Measurements from ENCODE around the gene ALDH1L1. TPM values are rescaled to one million over a fixed set of nuclear protein-coding genes. Genes with fewer than 3 reads are reported as not detected.
"Not testable (repeated sequence)": the region's sequence is repeated elsewhere in the genome, so short reads cannot be mapped to it uniquely, and the experiment has no call there.

Gene ALDH1L1
- total RNA-seq, 3 donors from 2014 or later = 0.10 to 0.29 TPM; not detected in 1

DNA sequence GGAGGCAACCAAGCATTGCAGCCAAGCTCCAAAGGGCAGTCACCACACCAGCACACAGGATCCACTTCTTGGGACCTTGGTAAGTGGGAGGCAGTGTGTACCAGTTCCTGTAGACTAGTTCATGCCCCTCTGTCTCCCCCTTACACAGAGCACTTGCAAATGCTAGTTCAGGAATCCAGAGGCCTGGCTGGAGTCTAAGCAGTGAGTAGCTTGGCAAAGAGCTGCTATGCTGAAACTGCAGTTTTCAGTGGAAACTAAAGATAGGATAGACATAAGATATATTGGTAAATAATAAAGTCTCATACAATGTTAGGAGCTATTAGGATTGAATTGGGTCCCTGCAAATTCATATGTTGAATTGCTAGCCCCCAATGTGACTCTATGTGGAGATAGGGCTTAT is 82.6 kb downstream of the ALDH1L1 start:
- Mint-ChIP-seq H3K4me3 (no peak overlapping the region), H3K4me1 (ENCODE audit: low read depth) (no peaks in the 10 kb centered on the region), H3K27me3 (ENCODE audit: low read depth) (peaks cover 4% of the 10 kb centered on the region), H3K9me3 (peaks cover 20% of the 10 kb centered on the region), H3K36me3 (ENCODE audit: insufficient read depth) (peaks cover 5% of the 10 kb centered on the region)
- ATAC-seq (no peak), DNase-seq (no peak)

DNA sequence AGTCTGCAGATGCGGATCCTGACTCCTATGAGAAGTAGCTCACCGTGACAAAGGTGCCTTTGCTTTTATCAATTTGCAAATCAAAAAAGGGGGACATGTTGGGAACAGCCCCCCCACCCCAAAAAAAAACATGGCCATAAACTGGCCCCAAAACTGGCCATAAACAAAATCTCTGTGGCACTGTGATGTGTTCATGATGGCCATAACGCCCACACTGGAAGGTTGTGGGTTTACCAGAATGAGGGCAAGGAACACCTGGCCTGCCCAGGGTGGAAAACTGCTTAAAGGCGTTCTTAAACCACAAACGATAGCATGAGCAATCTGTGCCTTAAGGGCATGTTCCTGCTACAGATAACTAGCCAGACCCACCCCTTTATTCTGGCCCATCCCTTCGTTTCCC is 84.1 kb downstream of the ALDH1L1 start:
- DNase-seq; ATAC-seq; H3K36me3 Mint-ChIP-seq (ENCODE audit: insufficient read depth); H3K4me3 Mint-ChIP-seq; H3K27me3 Mint-ChIP-seq (ENCODE audit: low read depth); H3K4me1 Mint-ChIP-seq (ENCODE audit: low read depth): not testable (repeated sequence)
- peaks cover 24% of the 10 kb centered on the region for H3K9me3 Mint-ChIP-seq

DNA sequence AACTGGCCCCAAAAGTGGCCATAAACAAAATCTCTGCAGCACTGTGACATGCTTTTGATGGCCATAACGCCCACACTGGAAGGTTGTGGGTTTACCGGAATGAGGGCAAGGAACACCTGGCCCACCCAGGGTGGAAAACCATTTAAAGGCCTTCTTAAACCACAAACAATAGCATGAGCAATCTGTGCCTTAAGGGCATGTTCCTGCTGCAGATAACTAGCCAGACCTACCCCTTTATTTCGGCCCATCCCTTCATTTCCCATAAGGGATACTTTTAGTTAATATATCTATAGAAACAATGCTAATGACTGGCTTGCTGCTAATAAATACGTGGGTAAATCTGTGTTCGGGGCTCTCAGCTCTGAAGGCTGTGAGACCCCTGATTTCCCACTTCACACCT is 88.3 kb downstream of the ALDH1L1 start:
- not testable (repeated sequence) for ATAC-seq; H3K4me1 Mint-ChIP-seq (ENCODE audit: low read depth); H3K27me3 Mint-ChIP-seq (ENCODE audit: low read depth); DNase-seq; H3K4me3 Mint-ChIP-seq; H3K36me3 Mint-ChIP-seq (ENCODE audit: insufficient read depth)
- peaks cover 18% of the 10 kb centered on the region for H3K9me3 Mint-ChIP-seq

DNA sequence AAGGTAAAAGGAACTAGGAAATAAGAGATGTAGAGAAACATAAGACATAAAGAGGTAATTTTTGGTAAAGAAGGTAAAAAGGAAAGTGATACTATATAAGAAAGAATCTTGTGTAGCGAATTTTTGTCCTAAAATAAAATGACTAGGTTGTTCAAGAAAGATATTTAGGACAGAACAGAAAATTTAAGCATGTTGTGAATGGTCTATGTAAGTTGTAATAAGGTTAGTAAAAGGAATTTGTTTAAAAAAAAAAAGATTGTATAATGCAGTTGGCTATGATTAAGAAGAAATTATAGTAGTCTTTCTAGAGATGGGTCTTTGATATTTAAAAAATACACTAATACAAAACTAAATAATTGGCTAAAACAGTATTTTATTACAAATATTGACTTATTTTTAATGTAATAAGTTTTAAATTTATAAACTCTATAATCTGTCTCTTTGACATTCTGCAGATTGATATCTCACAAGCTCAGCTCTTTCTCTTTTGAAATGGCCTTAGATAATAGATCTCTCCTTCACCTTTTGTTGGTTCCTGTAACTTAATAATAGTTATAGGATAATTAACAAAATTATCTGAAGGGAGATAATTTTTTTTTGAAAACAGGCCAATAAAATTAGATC is 92.7 kb downstream of the ALDH1L1 start:
- peaks cover 4% of the 10 kb centered on the region for H3K9me3 Mint-ChIP-seq
- no peaks in the 10 kb centered on the region for H3K36me3 Mint-ChIP-seq (ENCODE audit: insufficient read depth)
- DNase-seq (no peak), ATAC-seq (no peak)
- H3K4me3 Mint-ChIP-seq = no peak overlapping the region
- no peaks in the 10 kb centered on the region for H3K27me3 Mint-ChIP-seq (ENCODE audit: low read depth)
- H3K4me1 Mint-ChIP-seq (ENCODE audit: low read depth) = peaks cover 14% of the 10 kb centered on the region

DNA sequence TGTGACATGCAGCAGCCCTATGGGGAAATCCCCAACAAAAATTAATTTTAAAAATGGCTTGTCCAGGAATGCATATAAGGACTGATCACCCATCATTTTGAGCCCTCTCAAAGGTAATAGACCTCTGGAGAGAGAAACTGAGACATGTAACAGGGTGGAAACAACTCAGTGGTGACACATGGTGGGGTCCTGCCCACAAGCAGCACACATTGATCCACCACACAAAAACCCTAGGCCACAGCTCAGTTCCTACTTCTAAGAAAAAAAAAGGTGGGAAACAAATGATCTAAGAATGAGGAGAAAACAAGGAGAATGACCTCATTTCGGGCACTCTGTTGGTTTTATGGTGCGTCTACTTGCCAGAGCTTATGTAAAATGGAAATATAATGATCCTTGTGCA is 94.5 kb downstream of the ALDH1L1 start:
- no peak overlapping the region for H3K4me3 Mint-ChIP-seq
- H3K4me1 Mint-ChIP-seq (ENCODE audit: low read depth) = peaks cover 16% of the 10 kb centered on the region
- ATAC-seq = no peak

DNA sequence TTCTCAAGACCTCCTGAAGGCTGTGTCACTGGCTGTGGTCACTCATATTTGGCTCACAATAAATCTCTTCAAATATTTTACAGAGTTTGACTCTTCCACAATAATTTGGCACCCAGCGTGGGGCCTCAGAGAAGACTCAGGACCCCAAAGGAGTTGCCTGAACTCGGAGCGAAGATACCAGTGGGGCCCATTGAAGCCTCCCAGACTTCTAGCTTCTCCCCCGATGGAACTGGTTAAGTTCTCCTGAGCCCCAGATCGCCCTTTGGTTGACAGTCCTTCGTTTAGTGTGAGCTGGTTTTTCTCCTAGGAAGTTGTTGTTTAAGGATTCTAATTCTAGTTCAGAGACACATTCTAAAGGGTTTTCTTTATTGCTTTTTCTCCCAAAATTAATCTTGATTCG is 95.1 kb downstream of the ALDH1L1 start:
- Mint-ChIP-seq H3K27me3 (ENCODE audit: low read depth) (no peaks in the 10 kb centered on the region), H3K9me3 (no peaks in the 10 kb centered on the region), H3K4me1 (ENCODE audit: low read depth) (peaks cover 16% of the 10 kb centered on the region), H3K36me3 (ENCODE audit: insufficient read depth) (no peaks in the 10 kb centered on the region), H3K4me3 (peak overlapping the region; percentile 77)
- ATAC-seq (no peak), DNase-seq (no peak)

More for the DNA sequence above, 94.5 kb downstream of the ALDH1L1 start:
- no peaks in the 10 kb centered on the region for H3K27me3 Mint-ChIP-seq (ENCODE audit: low read depth)
- no peaks in the 10 kb centered on the region for H3K36me3 Mint-ChIP-seq (ENCODE audit: insufficient read depth)
- H3K9me3 Mint-ChIP-seq = no peaks in the 10 kb centered on the region
- no peak for DNase-seq

DNA sequence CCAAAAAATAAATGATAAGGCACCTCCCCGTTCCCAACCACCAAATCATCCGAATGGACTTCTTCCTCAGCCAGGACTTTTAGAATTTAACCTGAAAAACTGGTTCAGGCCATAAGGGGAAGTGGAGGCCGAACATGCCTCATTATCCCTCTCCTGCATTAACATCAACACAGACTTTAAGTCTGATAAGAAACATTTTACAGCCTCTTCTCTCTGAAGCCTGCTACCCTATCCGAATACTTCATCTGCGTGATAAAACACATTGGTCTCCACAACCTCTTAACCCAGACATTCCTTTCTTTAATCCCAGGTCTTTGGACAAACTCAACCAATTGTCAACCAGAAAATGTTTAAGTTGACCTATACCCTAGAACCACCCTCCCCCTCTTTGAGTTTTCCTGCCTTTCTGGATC is 95.6 kb downstream of the ALDH1L1 start:
- peaks cover 16% of the 10 kb centered on the region for H3K4me1 Mint-ChIP-seq (ENCODE audit: low read depth)
- H3K36me3 Mint-ChIP-seq (ENCODE audit: insufficient read depth) = no peaks in the 10 kb centered on the region
- ATAC-seq = no peak
- no peaks in the 10 kb centered on the region for H3K9me3 Mint-ChIP-seq
- DNase-seq = no peak
- peak overlapping the region; percentile 77 for H3K4me3 Mint-ChIP-seq
- H3K27me3 Mint-ChIP-seq (ENCODE audit: low read depth) = no peaks in the 10 kb centered on the region

DNA sequence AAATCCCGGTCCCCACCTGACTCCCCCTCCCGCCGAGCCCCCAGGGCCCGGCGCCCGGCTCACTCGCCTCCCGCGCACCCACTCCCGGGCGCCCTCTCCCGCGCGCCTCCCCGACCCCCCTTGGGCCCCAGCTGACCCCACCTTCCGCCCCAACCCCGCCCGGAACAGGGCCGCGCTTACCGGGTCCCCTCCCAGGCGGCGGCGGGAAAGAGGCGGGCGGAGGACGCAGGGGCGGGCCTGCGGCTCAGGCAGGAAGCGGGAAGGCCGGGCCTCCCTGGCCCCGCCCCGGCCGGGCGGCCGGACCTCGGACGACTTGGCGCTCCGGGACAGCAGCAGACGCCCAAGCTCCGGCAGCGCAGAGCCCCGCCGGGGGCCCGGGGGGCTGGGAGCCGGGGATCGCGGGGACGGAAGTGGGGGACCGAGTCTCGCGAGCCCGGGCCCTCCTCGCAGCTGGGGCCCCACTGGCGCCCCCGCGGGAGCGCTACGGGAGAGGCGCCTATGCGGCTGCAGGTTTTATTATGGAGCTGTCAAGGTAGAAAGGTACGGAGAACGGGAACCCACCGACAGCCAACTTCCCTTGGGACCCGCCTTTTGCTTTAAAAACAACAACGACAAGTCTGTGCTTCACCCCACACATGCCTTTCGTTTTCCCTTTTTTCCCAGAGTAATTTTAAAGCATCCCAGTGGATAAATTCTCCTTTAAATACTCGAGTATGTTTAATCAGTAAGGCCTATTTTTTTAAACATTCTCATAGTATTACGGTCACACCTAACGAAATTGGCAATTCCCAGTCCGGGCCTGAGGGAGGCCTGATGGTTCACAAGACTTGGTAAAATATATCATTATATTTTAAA is 96.2 kb downstream of the ALDH1L1 start, which contains the start of gene SLC41A3:
Gene SLC41A3 (minus strand): TSS at position 212 of the 855 bp plus-strand sequence. CDS start 15,905 bp downstream, outside the sequence.
- no peaks in the 10 kb centered on the region for H3K36me3 Mint-ChIP-seq (ENCODE audit: insufficient read depth)
- H3K27me3 Mint-ChIP-seq (ENCODE audit: low read depth) = no peaks in the 10 kb centered on the region
- DNase-seq (peak; percentile 80), ATAC-seq (peak; percentile 96)
- H3K9me3 Mint-ChIP-seq = no peaks in the 10 kb centered on the region
- peak within 1 kb of the TSS; percentile 92 for H3K4me3 Mint-ChIP-seq
- H3K4me1 Mint-ChIP-seq (ENCODE audit: low read depth) = peaks cover 16% of the 10 kb centered on the region

DNA sequence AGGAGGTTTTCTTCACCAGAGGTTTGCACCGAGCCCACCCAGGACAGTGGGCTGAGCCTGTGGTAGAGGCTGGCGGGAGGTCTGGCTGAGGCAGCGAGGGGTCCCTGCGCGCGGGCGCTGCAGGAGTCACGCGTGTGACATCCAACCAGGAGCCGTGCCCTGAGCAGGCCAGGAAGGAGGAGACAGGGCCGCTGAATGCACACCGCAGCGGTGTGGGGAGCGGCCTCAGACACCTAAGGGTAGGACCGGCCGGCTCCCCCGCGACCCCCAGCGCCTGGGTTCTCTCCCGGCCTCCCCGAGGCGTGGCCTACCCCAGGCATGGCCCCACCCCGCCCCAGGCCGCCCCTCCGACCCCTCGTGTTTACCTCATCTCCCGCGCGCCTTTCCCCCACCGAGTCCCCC is 96.9 kb downstream of the ALDH1L1 start:
- H3K4me1 Mint-ChIP-seq (ENCODE audit: low read depth) = peaks cover 16% of the 10 kb centered on the region
- no peaks in the 10 kb centered on the region for H3K9me3 Mint-ChIP-seq
- no peaks in the 10 kb centered on the region for H3K27me3 Mint-ChIP-seq (ENCODE audit: low read depth)
- H3K36me3 Mint-ChIP-seq (ENCODE audit: insufficient read depth) = no peaks in the 10 kb centered on the region
- DNase-seq = peak; percentile 30
- H3K4me3 Mint-ChIP-seq = peak overlapping the region; percentile 92
- peak; percentile 59 to 67 for ATAC-seq

DNA sequence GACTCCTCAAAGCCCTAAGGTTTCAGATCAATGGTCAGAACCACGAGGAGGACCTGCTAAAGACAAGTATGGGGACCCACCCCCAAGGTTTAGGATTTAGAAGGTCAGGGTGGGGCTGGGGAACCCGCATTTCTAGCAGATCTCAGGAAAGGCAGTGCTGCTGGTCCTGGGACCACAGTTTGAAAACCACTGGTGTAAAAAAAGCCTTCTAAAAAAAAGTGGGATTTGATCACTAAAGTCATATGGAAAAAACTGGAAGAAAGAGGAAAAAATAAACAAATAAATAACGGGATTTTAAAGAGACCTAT is 97.3 kb downstream of the ALDH1L1 start:
- DNase-seq (no peak), ATAC-seq (no peak)
- peak overlapping the region; percentile 92 for H3K4me3 Mint-ChIP-seq
- no peaks in the 10 kb centered on the region for H3K36me3 Mint-ChIP-seq (ENCODE audit: insufficient read depth)
- H3K4me1 Mint-ChIP-seq (ENCODE audit: low read depth) = peaks cover 16% of the 10 kb centered on the region
- no peaks in the 10 kb centered on the region for H3K9me3 Mint-ChIP-seq
- H3K27me3 Mint-ChIP-seq (ENCODE audit: low read depth) = no peaks in the 10 kb centered on the region

DNA sequence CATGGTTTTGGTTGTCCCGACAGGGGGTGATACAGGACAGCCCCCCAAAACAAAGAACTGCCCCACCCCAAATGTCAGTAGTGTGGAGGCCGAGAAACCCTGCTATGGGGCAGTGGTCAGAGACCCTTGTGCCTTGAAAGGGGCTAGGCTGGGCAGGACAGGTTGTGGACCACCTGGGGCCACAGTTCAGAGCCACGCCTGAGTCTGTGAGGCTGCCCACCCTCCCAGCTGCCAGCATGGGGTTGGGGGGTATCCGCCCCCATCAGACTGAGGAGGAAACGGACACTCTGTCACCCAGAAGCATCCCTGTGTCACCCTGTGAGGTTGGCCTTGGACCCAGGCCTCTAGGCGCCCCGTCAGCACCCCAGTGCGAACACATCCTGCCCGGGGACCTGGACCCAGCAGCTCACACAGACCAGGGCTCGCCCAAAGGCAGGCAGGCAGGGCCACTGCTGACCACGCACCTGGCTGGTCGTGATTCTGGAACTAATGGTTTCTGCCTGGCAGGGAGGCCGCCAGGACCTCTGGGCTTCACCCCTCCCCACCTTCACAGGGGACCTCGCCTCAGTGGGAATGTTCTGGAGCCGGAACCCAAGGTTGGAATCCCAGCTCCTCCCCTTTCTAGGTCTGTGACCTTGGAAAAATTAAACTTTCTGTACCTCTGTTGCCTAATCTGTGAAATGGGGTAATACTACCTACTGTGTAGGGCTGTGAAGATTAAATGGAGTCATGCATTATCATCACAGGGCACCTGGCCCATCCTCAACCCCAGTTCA is 97.8 kb downstream of the ALDH1L1 start:
- Mint-ChIP-seq H3K27me3 (ENCODE audit: low read depth) (no peaks in the 10 kb centered on the region), H3K36me3 (ENCODE audit: insufficient read depth) (no peaks in the 10 kb centered on the region)
- no peak for ATAC-seq

DNA sequence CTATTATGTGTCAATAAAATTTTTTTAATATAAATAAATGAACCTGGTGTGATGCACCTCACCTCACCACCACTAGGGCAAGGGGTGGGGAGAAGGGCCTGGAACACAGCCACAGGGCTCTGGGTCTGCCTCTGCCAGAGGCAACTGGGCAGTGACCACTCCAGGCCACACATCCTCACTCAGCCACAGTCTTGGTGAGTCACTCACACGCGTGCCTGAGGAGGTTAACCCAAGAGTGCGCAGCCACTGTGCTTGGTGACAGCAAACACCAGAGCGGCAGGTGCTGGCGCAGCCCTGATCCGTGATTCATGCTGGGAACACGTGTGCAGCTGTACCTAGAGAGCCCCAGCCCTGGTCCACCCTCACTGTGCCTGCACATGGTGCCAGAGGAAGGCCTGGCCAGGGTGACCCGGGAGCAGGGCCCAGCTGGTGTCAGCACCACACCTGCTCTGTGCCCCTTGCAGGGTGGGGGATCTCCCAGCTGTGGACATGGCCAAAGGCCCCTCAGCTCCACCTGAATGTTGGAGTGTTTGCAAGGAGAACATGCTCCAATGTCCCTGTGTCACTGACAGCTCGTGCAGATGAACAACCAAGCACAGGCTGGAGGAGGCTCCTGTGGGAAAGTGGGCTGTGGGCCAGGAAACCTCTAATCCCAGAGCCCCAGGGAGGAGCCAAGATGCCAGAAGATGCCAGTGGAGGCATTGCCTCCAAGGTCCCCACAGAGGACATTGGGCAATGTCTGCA is 98.6 kb downstream of the ALDH1L1 start:
- ATAC-seq (no peak), DNase-seq (no peak)
- peak overlapping the region; percentile 33 for H3K4me3 Mint-ChIP-seq
- H3K4me1 Mint-ChIP-seq (ENCODE audit: low read depth) = peaks cover 16% of the 10 kb centered on the region
- no peaks in the 10 kb centered on the region for H3K27me3 Mint-ChIP-seq (ENCODE audit: low read depth)
- no peaks in the 10 kb centered on the region for H3K9me3 Mint-ChIP-seq
- peaks cover under 1% of the 10 kb centered on the region for H3K36me3 Mint-ChIP-seq (ENCODE audit: insufficient read depth)

More for the DNA sequence above, 97.8 kb downstream of the ALDH1L1 start:
- no peak for DNase-seq
- H3K4me1 Mint-ChIP-seq (ENCODE audit: low read depth) = peaks cover 16% of the 10 kb centered on the region
- H3K4me3 Mint-ChIP-seq = peak overlapping the region; percentile 92
- H3K9me3 Mint-ChIP-seq = no peaks in the 10 kb centered on the region

DNA sequence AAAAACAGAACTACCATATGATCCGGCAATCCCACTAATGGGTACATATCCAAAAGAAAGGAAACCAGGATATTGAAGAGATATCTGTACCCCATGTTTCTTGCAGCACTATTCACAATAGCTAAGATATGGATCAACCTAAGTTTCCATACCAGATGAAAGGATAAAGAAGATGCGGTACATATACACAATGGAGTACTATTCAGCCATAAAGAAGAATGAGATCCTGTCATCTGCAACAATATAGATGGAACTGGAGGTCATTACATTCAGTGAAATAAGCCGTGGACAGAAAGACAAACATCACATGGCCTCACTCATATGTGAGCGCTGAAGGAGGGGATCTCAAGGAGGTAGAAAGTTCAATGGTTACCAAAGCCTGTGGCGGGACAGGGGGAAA is 99.4 kb downstream of the ALDH1L1 start:
- peaks cover 16% of the 10 kb centered on the region for H3K4me1 Mint-ChIP-seq (ENCODE audit: low read depth)
- no peak for ATAC-seq
- peaks cover 3% of the 10 kb centered on the region for H3K36me3 Mint-ChIP-seq (ENCODE audit: insufficient read depth)
- H3K27me3 Mint-ChIP-seq (ENCODE audit: low read depth) = no peaks in the 10 kb centered on the region
- H3K4me3 Mint-ChIP-seq = no peak overlapping the region
- DNase-seq = no peak
- no peaks in the 10 kb centered on the region for H3K9me3 Mint-ChIP-seq

DNA sequence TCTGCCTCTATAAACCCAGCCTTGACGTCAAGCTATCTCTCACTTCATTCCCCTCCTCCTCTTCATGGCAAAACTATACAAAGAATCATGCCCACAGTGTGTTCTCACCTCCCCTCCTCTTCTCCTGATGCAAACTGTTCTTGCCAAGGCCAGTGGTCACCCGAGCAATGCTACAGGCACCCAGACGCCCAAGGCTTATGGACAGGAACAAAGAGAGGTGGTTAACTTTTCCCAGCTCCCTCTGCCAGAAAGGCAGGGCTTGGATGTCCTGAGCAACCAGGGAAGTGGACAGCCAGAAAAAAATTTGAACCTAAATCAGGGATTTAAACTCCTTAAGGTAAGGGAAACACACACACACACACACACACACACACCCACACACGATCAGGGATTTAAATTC is 101.5 kb downstream of the ALDH1L1 start:
- no peak for ATAC-seq
- no peaks in the 10 kb centered on the region for H3K27me3 Mint-ChIP-seq (ENCODE audit: low read depth)
- peaks cover 5% of the 10 kb centered on the region for H3K36me3 Mint-ChIP-seq (ENCODE audit: insufficient read depth)
- H3K4me3 Mint-ChIP-seq = no peak overlapping the region
- DNase-seq = no peak
- peaks cover 4% of the 10 kb centered on the region for H3K9me3 Mint-ChIP-seq
- H3K4me1 Mint-ChIP-seq (ENCODE audit: low read depth) = peaks cover 6% of the 10 kb centered on the region
